HL-60/S4 (cell line): ENCODE measurements around the gene NOXRED1.

ENCODE experiments used
- in situ Hi-C: fragments of 300-500 bp; cut with MboI; formaldehyde crosslinking; loops from 2 replicates; pipeline ENCODE4 v1.14.3; 2022; ENCODE audit warnings: low sequenced_read_pairs

NOXRED1 gene

GRCh38 chr14:77347751-77348150 lies 75.6 kb downstream of the NOXRED1 start:
- in situ Hi-C loops: no loop called here

- in situ Hi-C loops: no loop called here
Observed at GRCh38 chr14:77346495-77346894, 76.8 kb downstream of the NOXRED1 start.

GRCh38 chr14:77344377-77344996 lies 78.8 kb downstream of the NOXRED1 start:
- in situ Hi-C loops: no loop called here
